Colonic mucosa (tissue), 4 donors: ENCODE data around the gene HOXB3. TPM values are rescaled to one million over a fixed set of nuclear protein-coding genes. Genes with fewer than 3 reads are reported as not detected.

Experiments
- DNase-seq: peaks from one replicate; pipeline ENCODE4 v3.0.0-alpha.2; 2020
- H3K27ac ChIP-seq: fragments of 200-600 bp; one replicate; pipeline ENCODE4 v1.8.0; 2021
- H3K27me3 ChIP-seq: fragments of 200-600 bp; one replicate; pipeline ENCODE4 v1.8.0; 2021
- H3K36me3 ChIP-seq: fragments of 200-600 bp; one replicate; pipeline ENCODE4 v1.8.0; 2021
- H3K4me1 ChIP-seq: fragments of 200-600 bp; one replicate; pipeline ENCODE4 v1.8.0; 2021; ENCODE audit warnings: mild to moderate bottlenecking
- H3K4me3 ChIP-seq: fragments of 200-600 bp; one replicate; pipeline ENCODE4 v1.8.0; 2021
- H3K9ac ChIP-seq, 2 donors: one replicate each; pipeline ENCODE4 v1.7.0; 2013; ENCODE audit warnings: control low read depth in 2 of 2, low read depth in 2 of 2, low read length in 2 of 2
- H3K9me3 ChIP-seq: fragments of 200-600 bp; one replicate; pipeline ENCODE4 v1.8.0; 2021
- intact Hi-C: fragments of 100-400 bp; cut with DNase I; formaldehyde crosslinking; loops from one replicate; pipeline ENCODE4 v1.14.1; 2022
- total RNA-seq, 2 donors: library from RNA; stranded (reverse); fragmentation: NEBNext Ultra II Directional in 1 of 2; extraction: Animal tissue kit (Norgen Biotek cat#: 25700) in 1 of 2; gene quantifications; one replicate each; pipeline ENCODE4 v1.2.1, GENCODE V29; 2021
- TF ChIP-seq, protein P1 (sequence below): fragments of 200-600 bp; IDR thresholded peaks from one replicate; pipeline ENCODE4 v1.8.0; 2022; ENCODE audit warnings: antibody characterized with exemption, mild to moderate bottlenecking
- donor health status: healthy.
- donor health status: DM: no; HTN: no; CAD: no.
- donor health status: DM: no; HTN: no; CAD: no.

HOXB3 gene
- total RNA-seq, 2 donors from 2014 or later = 17.4 to 31.8 TPM

DNA sequence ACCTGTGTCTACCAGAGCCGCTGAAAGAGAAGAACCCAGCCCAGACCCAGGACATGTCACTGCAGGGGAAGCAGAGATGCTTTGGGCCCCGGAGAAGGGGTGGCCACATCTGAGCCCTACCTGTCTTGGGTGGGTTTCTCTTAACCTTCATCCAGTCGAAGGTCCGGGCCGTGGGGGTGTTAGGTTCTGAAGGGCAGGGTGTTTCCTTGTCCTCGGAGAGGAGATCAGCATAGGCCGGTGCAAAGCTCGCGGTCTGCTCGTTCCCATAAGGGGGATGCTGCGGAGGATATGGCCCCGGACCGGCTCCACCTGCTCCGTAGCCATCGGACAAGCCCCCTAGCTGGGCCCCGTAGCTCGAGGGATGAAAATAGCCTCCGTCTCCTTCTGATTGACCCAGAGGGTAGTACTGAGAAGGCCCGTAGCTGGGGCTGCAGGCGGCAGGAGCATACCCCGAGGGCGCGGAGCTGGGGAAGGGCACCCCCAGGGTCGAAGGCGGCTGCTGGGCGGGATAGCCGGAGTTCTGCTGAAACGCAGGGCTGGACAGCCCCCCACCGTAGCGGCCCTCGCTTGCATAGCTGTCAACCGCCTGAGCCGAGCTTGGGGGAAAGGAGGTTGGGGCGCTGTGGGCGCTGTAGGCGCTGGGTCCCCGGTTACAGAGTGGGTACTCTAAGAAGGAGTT, 59.7 kb downstream of the HOXB3 start:
- H3K4me3 ChIP-seq = no peak overlapping the region
- intact Hi-C loops = no loop called here
- DNase-seq = no peak
- H3K9ac ChIP-seq = no peak overlapping the region
- no peak overlapping the region for H3K27ac ChIP-seq
- H3K4me1 ChIP-seq = no peaks in the 10 kb centered on the region
- H3K9me3 ChIP-seq = no peaks in the 10 kb centered on the region
- TF ChIP-seq, protein P1, sequence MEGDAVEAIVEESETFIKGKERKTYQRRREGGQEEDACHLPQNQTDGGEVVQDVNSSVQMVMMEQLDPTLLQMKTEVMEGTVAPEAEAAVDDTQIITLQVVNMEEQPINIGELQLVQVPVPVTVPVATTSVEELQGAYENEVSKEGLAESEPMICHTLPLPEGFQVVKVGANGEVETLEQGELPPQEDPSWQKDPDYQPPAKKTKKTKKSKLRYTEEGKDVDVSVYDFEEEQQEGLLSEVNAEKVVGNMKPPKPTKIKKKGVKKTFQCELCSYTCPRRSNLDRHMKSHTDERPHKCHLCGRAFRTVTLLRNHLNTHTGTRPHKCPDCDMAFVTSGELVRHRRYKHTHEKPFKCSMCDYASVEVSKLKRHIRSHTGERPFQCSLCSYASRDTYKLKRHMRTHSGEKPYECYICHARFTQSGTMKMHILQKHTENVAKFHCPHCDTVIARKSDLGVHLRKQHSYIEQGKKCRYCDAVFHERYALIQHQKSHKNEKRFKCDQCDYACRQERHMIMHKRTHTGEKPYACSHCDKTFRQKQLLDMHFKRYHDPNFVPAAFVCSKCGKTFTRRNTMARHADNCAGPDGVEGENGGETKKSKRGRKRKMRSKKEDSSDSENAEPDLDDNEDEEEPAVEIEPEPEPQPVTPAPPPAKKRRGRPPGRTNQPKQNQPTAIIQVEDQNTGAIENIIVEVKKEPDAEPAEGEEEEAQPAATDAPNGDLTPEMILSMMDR = no peak
- H3K27me3 ChIP-seq = peaks cover 2% of the 10 kb centered on the region
- no peaks in the 10 kb centered on the region for H3K36me3 ChIP-seq

GRCh38 chr17:48529683-48530009, 60.4 kb downstream of the HOXB3 start:
- intact Hi-C loops = no loop called here
- no peak overlapping the region for H3K9ac ChIP-seq
- TF ChIP-seq, protein P1 = no peak
- no peaks in the 10 kb centered on the region for H3K36me3 ChIP-seq
- DNase-seq = no peak
- H3K9me3 ChIP-seq = no peaks in the 10 kb centered on the region
- no peak overlapping the region for H3K27ac ChIP-seq
- H3K4me1 ChIP-seq = no peaks in the 10 kb centered on the region
- H3K4me3 ChIP-seq = no peak overlapping the region
- peaks cover 2% of the 10 kb centered on the region for H3K27me3 ChIP-seq

GRCh38 chr17:48528936-48529682, 60.9 kb downstream of the HOXB3 start:
- DNase-seq = no peak
- Histone ChIP-seq H3K27me3 (peaks cover 2% of the 10 kb centered on the region), H3K9me3 (no peaks in the 10 kb centered on the region), H3K4me3 (no peak overlapping the region), H3K36me3 (no peaks in the 10 kb centered on the region), H3K4me1 (no peaks in the 10 kb centered on the region), H3K27ac (no peak overlapping the region), H3K9ac (no peak overlapping the region)
- TF ChIP-seq, protein P1 = no peak
- intact Hi-C loops = no loop called here

DNA sequence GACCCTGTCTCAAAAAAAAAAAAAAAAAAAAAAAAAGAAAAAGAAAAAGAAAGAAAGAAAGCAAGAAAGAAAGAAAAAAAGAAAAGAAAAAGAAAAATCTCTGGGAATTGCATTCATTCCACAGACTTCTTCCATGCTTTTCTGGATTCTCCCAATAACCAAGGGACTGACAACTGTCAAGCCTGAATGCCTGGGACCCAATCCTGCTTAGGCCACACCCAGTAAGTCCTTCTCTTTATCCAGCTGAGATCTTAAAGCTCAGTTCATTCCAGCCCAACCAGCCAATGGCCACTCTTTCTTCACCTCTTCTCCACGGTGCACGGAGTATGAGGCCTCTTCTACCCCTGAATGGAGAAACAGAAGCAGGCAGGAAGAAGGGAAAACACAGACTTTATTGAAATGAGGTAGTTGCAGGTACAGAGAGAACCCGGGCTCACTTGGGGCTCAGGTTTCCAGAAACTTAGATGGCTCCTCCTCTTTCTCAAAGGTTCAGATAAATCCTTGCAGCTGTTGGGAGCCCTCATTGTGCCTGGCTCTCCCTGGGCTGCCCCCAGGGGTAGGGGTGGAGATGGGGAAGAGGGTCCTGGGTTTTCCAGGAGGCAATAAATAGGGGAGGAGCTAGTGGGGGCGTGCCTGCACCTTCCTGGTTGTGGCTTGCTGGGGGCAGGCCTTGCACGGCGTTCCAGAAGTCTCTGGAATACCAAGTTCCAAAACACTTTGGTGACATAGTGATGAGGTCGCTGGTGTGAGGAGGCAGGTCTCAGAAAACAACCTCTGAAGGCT, 61.7 kb downstream of the HOXB3 start:
- TF ChIP-seq, protein P1 = no peak
- DNase-seq = no peak
- Histone ChIP-seq H3K4me3 (no peak overlapping the region), H3K27me3 (peaks cover 2% of the 10 kb centered on the region), H3K4me1 (no peaks in the 10 kb centered on the region), H3K9ac (no peak overlapping the region), H3K27ac (no peak overlapping the region), H3K9me3 (no peaks in the 10 kb centered on the region), H3K36me3 (no peaks in the 10 kb centered on the region)
- intact Hi-C loops = no loop called here

- Histone ChIP-seq H3K4me3 (no peak overlapping the region), H3K4me1 (no peaks in the 10 kb centered on the region), H3K36me3 (no peaks in the 10 kb centered on the region), H3K27me3 (peaks cover 2% of the 10 kb centered on the region), H3K9me3 (no peaks in the 10 kb centered on the region), H3K9ac (no peak overlapping the region), H3K27ac (no peak overlapping the region)
- TF ChIP-seq, protein P1 = no peak
- DNase-seq = no peak
- intact Hi-C loops = no loop called here
Observed at GRCh38 chr17:48527547-48527932, 62.5 kb downstream of the HOXB3 start.
